ENCODE results near the gene DOK6.
"Not testable (repeated sequence)": the region's sequence is repeated elsewhere in the genome, so short reads cannot be mapped to it uniquely, and the experiment has no call there.

Gene DOK6

GRCh38 chr18:69631281-69631680 lies 230.6 kb downstream of the DOK6 start:
- FAIRE-seq, result no peak

- no peak for FAIRE-seq
Measured at GRCh38 chr18:69635482-69635881, 234.8 kb downstream of the DOK6 start.

GRCh38 chr18:69636529-69637301 lies 236.0 kb downstream of the DOK6 start:
- no peak for FAIRE-seq

- FAIRE-seq, result no peak
Measured at GRCh38 chr18:69638056-69638455, 237.4 kb downstream of the DOK6 start.

GRCh38 chr18:69647702-69648101 lies 247.0 kb downstream of the DOK6 start:
- FAIRE-seq, result no peak

- FAIRE-seq, result no peak
Measured at GRCh38 chr18:69648486-69648885, 247.8 kb downstream of the DOK6 start.

GRCh38 chr18:69649684-69650083 lies 249.0 kb downstream of the DOK6 start:
- no peak for FAIRE-seq

- no peak for FAIRE-seq
Measured at GRCh38 chr18:69651243-69651642, 250.6 kb downstream of the DOK6 start.

- FAIRE-seq, result peak; percentile 4
Measured at GRCh38 chr18:69655816-69656215, 255.1 kb downstream of the DOK6 start.

- FAIRE-seq, result no peak
Measured at GRCh38 chr18:69658103-69658502, 257.4 kb downstream of the DOK6 start.

- FAIRE-seq, result no peak
Measured at GRCh38 chr18:69658685-69659084, 258.0 kb downstream of the DOK6 start.

- no peak for FAIRE-seq
Measured at GRCh38 chr18:69659142-69659651, 258.5 kb downstream of the DOK6 start.

- not testable (repeated sequence) for FAIRE-seq
Measured at GRCh38 chr18:69662090-69662489, 261.4 kb downstream of the DOK6 start.

- FAIRE-seq, result no peak
Measured at GRCh38 chr18:69664399-69664798, 263.7 kb downstream of the DOK6 start.

- no peak for FAIRE-seq
Measured at GRCh38 chr18:69674292-69674877, 273.7 kb downstream of the DOK6 start.

GRCh38 chr18:69674966-69675365 lies 274.3 kb downstream of the DOK6 start:
- FAIRE-seq, result no peak

- no peak for FAIRE-seq
Measured at GRCh38 chr18:69677595-69677994, 276.9 kb downstream of the DOK6 start.

- FAIRE-seq, result no peak
Measured at GRCh38 chr18:69680123-69680522, 279.4 kb downstream of the DOK6 start.

GRCh38 chr18:69683176-69683575 lies 282.5 kb downstream of the DOK6 start:
- no peak for FAIRE-seq

GRCh38 chr18:69684789-69685188 lies 284.1 kb downstream of the DOK6 start:
- FAIRE-seq, result no peak

GRCh38 chr18:69686861-69687260 lies 286.2 kb downstream of the DOK6 start:
- peak; percentile 97 for FAIRE-seq

- peak; percentile 65 for FAIRE-seq
Measured at GRCh38 chr18:69689121-69689759, 288.6 kb downstream of the DOK6 start.

GRCh38 chr18:69691008-69691760 lies 290.5 kb downstream of the DOK6 start:
- FAIRE-seq, result no peak
